HG03439 (cell line): ENCODE data around the gene DDX47.
A peak's percentile ranks its signal among the peaks of the same experiment; 100 is the strongest.
"Not testable (repeated sequence)": the region's sequence is repeated elsewhere in the genome, so short reads cannot be mapped to it uniquely, and the experiment has no call there.

Source experiments
- ATAC-seq: cut with Tn5 transposase; IDR thresholded peaks from one replicate; pipeline ENCODE4 v1.9.1; 2021; ENCODE audit warnings: mild to moderate bottlenecking, moderate library complexity; ENCODE audit not compliant: unreplicated experiment

Gene DDX47

GRCh38 chr12:12819752-12820311, 6.7 kb downstream of the DDX47 start:
- ATAC-seq: no peak

- not testable (repeated sequence) for ATAC-seq
Measured at GRCh38 chr12:12820376-12820775, 7.2 kb downstream of the DDX47 start.

GRCh38 chr12:12821975-12822374, 8.8 kb downstream of the DDX47 start:
- peak; percentile 43 for ATAC-seq

GRCh38 chr12:12822886-12823285, 9.7 kb downstream of the DDX47 start:
- no peak for ATAC-seq

GRCh38 chr12:12823300-12823699, 10.2 kb downstream of the DDX47 start:
- ATAC-seq: no peak

GRCh38 chr12:12823811-12824210, 10.7 kb downstream of the DDX47 start:
- ATAC-seq: no peak

- no peak for ATAC-seq
Measured at GRCh38 chr12:12835378-12836146, 22.4 kb downstream of the DDX47 start.

- ATAC-seq: peak; percentile 25
Measured at GRCh38 chr12:12836571-12836970, 23.4 kb downstream of the DDX47 start.

- peak; percentile 38 for ATAC-seq
Measured at GRCh38 chr12:12837025-12837812, 24.1 kb downstream of the DDX47 start.

- ATAC-seq: no peak
Measured at GRCh38 chr12:12837813-12838153, 24.6 kb downstream of the DDX47 start.

GRCh38 chr12:12839003-12839395, 25.9 kb downstream of the DDX47 start:
- ATAC-seq: no peak

- ATAC-seq: not testable (repeated sequence)
Measured at GRCh38 chr12:12839439-12839838, 26.3 kb downstream of the DDX47 start.

- no peak for ATAC-seq
Measured at GRCh38 chr12:12839873-12840579, 26.9 kb downstream of the DDX47 start.

GRCh38 chr12:12840580-12840899, 27.4 kb downstream of the DDX47 start:
- no peak for ATAC-seq

- ATAC-seq: not testable (repeated sequence)
Measured at GRCh38 chr12:12841428-12841827, 28.3 kb downstream of the DDX47 start.

- no peak for ATAC-seq
Measured at GRCh38 chr12:12845794-12846243, 32.7 kb downstream of the DDX47 start.

GRCh38 chr12:12846780-12847179, 33.6 kb downstream of the DDX47 start:
- not testable (repeated sequence) for ATAC-seq

- ATAC-seq: no peak
Measured at GRCh38 chr12:12853435-12853834, 40.3 kb downstream of the DDX47 start.

- no peak for ATAC-seq
Measured at GRCh38 chr12:12859690-12860089, 46.5 kb downstream of the DDX47 start.

GRCh38 chr12:12864243-12864642, 51.1 kb downstream of the DDX47 start:
- ATAC-seq: no peak

GRCh38 chr12:12868477-12869235, 55.5 kb downstream of the DDX47 start:
- ATAC-seq: no peak
